K562 (cell line): ENCODE results near the gene VPS11. TPM values are rescaled to one million over a fixed set of nuclear protein-coding genes. Genes with fewer than 3 reads are reported as not detected.
A peak's percentile ranks its signal among the peaks of the same experiment; 100 is the strongest.

Experiments
- CHCHD3 ChIP-seq: fragments of 250-450 bp; sonication (Bioruptor Pico); IDR thresholded peaks from 2 replicates; pipeline ENCODE4 v2.1.2; 2022; ENCODE audit warnings: mild to moderate bottlenecking
- DIDO1 ChIP-seq: fragments of 450-650 bp; IDR thresholded peaks from 2 replicates; pipeline ENCODE4 v1.6.1; 2016; ENCODE audit warnings: low read depth, missing biosample characterization, missing genetic modification characterization
- FOXP1 ChIP-seq: sonication (generic); formaldehyde crosslinking; IDR thresholded peaks from 2 replicates; pipeline ENCODE4 v1.8.0; 2022; ENCODE audit warnings: mild to moderate bottlenecking, missing genetic modification reagents
- HIVEP1 ChIP-seq: fragments of 250-450 bp; sonication (Bioruptor Pico); IDR thresholded peaks from 2 replicates; pipeline ENCODE4 v1.4.0; 2020; ENCODE audit warnings: mild to moderate bottlenecking
- JUN ChIP-seq, 2 experiments: sonication (generic) in 1 of 2; formaldehyde crosslinking in 1 of 2; IDR thresholded peaks; 2 replicates each; pipeline versions ENCODE4 v1.6.1 to v1.8.0; 2012 to 2022; ENCODE audit warnings: borderline replicate concordance in 2 of 2, mild to moderate bottlenecking in 2 of 2, improper control_type of control experiment in 1 of 2, low read depth in 1 of 2, low read length in 1 of 2, missing genetic modification reagents in 1 of 2
- LEF1 ChIP-seq: fragments of 450-650 bp; IDR thresholded peaks from 2 replicates; pipeline ENCODE4 v1.6.1; 2016; ENCODE audit warnings: mild to moderate bottlenecking
- ZNF324 ChIP-seq: fragments of 250-450 bp; sonication (Bioruptor Pico); IDR thresholded peaks from 2 replicates; pipeline ENCODE4 v1.4.0; 2020; ENCODE audit warnings: mild to moderate bottlenecking
- polyA plus RNA-seq, 8 experiments: library from polyadenylated mRNA; depleted of rRNA in 4 of 8; stranded (reverse) in 5 of 8; unstranded in 3 of 8; fragments of >200 nt; fragmentation: Nextera tagmentation in 2 of 8; fragmentation: Illumina TruSeq in 1 of 8; extraction: Ambion mirVana in 2 of 8; extraction: Trizol in 1 of 8; gene quantifications; 2 replicates each; pipeline versions ENCODE4 v1.2.1 to v1.2.3, GENCODE V29; 2011 to 2014; ENCODE audit warnings: inconsistent platforms in 1 of 8, missing spikeins in 1 of 8
- total RNA-seq, 7 experiments: library from RNA; depleted of rRNA in 6 of 7; stranded (reverse); fragments of >200 nt in 6 of 7; fragmentation: Illumina TruSeq in 2 of 7; extraction: Trizol in 2 of 7; gene quantifications; 2 replicates each; pipeline versions ENCODE4 v1.2.1 to v1.2.3, GENCODE V29; 2011 to 2021; ENCODE audit warnings: low replicate concordance in 1 of 7
- TF ChIP-seq, protein P1 (sequence below): fragments of 450-650 bp; IDR thresholded peaks from 2 replicates; pipeline ENCODE4 v1.6.1; 2016; ENCODE audit warnings: mild to moderate bottlenecking, moderate library complexity
- TF ChIP-seq, protein P2 (sequence below): fragments of 450-650 bp; IDR thresholded peaks from 2 replicates; pipeline ENCODE4 v1.6.1; 2016; ENCODE audit warnings: antibody characterized with exemption
- TF ChIP-seq, protein P3 (sequence below): fragments of 250-450 bp; sonication (Bioruptor Pico); IDR thresholded peaks from 2 replicates; pipeline ENCODE4 v1.8.0; 2022; ENCODE audit warnings: inconsistent platforms
- TF ChIP-seq, protein P4 (sequence below): sonication (generic); formaldehyde crosslinking; IDR thresholded peaks from 2 replicates; pipeline ENCODE4 v1.9.0; 2022; ENCODE audit warnings: mild to moderate bottlenecking, missing genetic modification reagents

Gene VPS11
- total and polyA plus RNA-seq, 9 of the 15 experiments (the other 6 are each of a cell fraction or from before 2014, with no cell fraction given): 14.1 to 35.5 (median 27.5) TPM

DNA sequence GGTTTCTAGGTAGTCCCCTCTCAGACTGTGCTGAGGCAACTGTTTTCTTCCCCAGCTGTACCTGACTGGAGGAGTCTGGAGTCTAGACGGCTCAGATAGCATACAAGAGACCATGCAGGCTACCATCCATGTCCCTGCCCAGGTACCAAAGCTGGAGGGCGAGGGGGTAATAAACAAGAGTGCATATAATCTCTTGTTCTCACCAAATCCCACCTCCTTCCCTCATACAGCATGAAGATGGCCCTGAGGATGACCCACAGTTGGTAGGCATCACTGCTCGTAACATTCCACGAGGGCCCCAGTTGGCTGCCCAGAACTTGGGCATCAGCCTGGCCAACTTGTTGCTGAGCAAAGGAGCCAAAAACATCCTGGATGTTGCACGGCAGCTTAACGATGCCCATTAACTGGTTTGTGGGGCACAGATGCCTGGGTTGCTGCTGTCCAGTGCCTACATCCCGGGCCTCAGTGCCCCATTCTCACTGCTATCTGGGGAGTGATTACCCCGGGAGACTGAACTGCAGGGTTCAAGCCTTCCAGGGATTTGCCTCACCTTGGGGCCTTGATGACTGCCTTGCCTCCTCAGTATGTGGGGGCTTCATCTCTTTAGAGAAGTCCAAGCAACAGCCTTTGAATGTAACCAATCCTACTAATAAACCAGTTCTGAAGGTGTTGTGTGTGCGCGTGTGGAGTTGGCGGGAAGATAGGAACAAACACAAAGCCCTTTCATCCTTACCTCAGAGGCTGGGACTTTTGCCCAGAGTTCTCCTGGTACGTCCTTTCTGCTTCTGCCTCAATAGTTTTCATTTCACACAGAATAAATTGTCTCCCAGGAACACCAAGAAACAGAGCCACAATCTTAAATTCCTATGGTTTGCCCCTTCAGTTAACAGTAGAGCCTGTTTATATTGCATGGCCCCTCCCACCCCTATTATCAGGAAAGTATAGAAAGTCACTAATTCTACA is 25.5 kb downstream of the VPS11 start (continued):
- TF ChIP-seq, protein P1, sequence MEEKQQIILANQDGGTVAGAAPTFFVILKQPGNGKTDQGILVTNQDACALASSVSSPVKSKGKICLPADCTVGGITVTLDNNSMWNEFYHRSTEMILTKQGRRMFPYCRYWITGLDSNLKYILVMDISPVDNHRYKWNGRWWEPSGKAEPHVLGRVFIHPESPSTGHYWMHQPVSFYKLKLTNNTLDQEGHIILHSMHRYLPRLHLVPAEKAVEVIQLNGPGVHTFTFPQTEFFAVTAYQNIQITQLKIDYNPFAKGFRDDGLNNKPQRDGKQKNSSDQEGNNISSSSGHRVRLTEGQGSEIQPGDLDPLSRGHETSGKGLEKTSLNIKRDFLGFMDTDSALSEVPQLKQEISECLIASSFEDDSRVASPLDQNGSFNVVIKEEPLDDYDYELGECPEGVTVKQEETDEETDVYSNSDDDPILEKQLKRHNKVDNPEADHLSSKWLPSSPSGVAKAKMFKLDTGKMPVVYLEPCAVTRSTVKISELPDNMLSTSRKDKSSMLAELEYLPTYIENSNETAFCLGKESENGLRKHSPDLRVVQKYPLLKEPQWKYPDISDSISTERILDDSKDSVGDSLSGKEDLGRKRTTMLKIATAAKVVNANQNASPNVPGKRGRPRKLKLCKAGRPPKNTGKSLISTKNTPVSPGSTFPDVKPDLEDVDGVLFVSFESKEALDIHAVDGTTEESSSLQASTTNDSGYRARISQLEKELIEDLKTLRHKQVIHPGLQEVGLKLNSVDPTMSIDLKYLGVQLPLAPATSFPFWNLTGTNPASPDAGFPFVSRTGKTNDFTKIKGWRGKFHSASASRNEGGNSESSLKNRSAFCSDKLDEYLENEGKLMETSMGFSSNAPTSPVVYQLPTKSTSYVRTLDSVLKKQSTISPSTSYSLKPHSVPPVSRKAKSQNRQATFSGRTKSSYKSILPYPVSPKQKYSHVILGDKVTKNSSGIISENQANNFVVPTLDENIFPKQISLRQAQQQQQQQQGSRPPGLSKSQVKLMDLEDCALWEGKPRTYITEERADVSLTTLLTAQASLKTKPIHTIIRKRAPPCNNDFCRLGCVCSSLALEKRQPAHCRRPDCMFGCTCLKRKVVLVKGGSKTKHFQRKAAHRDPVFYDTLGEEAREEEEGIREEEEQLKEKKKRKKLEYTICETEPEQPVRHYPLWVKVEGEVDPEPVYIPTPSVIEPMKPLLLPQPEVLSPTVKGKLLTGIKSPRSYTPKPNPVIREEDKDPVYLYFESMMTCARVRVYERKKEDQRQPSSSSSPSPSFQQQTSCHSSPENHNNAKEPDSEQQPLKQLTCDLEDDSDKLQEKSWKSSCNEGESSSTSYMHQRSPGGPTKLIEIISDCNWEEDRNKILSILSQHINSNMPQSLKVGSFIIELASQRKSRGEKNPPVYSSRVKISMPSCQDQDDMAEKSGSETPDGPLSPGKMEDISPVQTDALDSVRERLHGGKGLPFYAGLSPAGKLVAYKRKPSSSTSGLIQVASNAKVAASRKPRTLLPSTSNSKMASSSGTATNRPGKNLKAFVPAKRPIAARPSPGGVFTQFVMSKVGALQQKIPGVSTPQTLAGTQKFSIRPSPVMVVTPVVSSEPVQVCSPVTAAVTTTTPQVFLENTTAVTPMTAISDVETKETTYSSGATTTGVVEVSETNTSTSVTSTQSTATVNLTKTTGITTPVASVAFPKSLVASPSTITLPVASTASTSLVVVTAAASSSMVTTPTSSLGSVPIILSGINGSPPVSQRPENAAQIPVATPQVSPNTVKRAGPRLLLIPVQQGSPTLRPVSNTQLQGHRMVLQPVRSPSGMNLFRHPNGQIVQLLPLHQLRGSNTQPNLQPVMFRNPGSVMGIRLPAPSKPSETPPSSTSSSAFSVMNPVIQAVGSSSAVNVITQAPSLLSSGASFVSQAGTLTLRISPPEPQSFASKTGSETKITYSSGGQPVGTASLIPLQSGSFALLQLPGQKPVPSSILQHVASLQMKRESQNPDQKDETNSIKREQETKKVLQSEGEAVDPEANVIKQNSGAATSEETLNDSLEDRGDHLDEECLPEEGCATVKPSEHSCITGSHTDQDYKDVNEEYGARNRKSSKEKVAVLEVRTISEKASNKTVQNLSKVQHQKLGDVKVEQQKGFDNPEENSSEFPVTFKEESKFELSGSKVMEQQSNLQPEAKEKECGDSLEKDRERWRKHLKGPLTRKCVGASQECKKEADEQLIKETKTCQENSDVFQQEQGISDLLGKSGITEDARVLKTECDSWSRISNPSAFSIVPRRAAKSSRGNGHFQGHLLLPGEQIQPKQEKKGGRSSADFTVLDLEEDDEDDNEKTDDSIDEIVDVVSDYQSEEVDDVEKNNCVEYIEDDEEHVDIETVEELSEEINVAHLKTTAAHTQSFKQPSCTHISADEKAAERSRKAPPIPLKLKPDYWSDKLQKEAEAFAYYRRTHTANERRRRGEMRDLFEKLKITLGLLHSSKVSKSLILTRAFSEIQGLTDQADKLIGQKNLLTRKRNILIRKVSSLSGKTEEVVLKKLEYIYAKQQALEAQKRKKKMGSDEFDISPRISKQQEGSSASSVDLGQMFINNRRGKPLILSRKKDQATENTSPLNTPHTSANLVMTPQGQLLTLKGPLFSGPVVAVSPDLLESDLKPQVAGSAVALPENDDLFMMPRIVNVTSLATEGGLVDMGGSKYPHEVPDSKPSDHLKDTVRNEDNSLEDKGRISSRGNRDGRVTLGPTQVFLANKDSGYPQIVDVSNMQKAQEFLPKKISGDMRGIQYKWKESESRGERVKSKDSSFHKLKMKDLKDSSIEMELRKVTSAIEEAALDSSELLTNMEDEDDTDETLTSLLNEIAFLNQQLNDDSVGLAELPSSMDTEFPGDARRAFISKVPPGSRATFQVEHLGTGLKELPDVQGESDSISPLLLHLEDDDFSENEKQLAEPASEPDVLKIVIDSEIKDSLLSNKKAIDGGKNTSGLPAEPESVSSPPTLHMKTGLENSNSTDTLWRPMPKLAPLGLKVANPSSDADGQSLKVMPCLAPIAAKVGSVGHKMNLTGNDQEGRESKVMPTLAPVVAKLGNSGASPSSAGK: 0 out of 2 replicates have a peak, but pooled peaks have one; percentile 11
- TF ChIP-seq ZNF324: no peak
- no peak for TF ChIP-seq HIVEP1 (CRISPR knock-in tag)
- no peak for TF ChIP-seq LEF1
- TF ChIP-seq JUN (IDR thresholded peaks at IDR 0.05; ENCODE audit: borderline replicate concordance, low read depth, low read length): no peak
- TF ChIP-seq JUN (CRISPR knock-in tag; IDR thresholded peaks at IDR 0.05; ENCODE audit: borderline replicate concordance): no peak; the same call in 1 of the 2 replicates
- no peak for TF ChIP-seq DIDO1 (tag)
- TF ChIP-seq CHCHD3 (CRISPR knock-in tag): no peak
- TF ChIP-seq, protein P2, sequence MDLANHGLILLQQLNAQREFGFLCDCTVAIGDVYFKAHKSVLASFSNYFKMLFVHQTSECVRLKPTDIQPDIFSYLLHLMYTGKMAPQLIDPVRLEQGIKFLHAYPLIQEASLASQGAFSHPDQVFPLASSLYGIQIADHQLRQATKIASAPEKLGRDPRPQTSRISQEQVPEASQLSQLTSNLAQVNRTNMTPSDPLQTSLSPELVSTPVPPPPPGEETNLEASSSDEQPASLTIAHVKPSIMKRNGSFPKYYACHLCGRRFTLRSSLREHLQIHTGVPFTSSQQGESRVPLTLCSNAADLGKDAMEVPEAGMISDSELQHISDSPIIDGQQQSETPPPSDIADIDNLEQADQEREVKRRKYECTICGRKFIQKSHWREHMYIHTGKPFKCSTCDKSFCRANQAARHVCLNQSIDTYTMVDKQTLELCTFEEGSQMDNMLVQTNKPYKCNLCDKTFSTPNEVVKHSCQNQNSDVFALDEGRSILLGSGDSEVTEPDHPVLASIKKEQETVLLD: no peak
- no peak for TF ChIP-seq FOXP1 (CRISPR knock-in tag)
- TF ChIP-seq, protein P3, sequence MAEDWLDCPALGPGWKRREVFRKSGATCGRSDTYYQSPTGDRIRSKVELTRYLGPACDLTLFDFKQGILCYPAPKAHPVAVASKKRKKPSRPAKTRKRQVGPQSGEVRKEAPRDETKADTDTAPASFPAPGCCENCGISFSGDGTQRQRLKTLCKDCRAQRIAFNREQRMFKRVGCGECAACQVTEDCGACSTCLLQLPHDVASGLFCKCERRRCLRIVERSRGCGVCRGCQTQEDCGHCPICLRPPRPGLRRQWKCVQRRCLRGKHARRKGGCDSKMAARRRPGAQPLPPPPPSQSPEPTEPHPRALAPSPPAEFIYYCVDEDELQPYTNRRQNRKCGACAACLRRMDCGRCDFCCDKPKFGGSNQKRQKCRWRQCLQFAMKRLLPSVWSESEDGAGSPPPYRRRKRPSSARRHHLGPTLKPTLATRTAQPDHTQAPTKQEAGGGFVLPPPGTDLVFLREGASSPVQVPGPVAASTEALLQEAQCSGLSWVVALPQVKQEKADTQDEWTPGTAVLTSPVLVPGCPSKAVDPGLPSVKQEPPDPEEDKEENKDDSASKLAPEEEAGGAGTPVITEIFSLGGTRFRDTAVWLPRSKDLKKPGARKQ (CRISPR knock-in tag): no peak
- TF ChIP-seq, protein P4, sequence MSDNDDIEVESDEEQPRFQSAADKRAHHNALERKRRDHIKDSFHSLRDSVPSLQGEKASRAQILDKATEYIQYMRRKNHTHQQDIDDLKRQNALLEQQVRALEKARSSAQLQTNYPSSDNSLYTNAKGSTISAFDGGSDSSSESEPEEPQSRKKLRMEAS: no peak
